ENCODE results near the gene DAAM1. TPM values are rescaled to one million over a fixed set of nuclear protein-coding genes. Genes with fewer than 3 reads are reported as not detected.

Gene DAAM1
- total RNA-seq, 1 experiment from 2014 or later, result 11.5 TPM

GRCh38 chr14:59371771-59372170, 183.3 kb downstream of the DAAM1 start:
- no peak for DNase-seq (ENCODE audit: low spot score)
- H3K4me3 ChIP-seq (ENCODE audit: low read depth, low read length, poor library complexity, severe bottlenecking), result no peak overlapping the region
- ChIA-PET CTCF (no interaction called here), POLR2A (ENCODE audit: low non-redundant PET) (no interaction called here)
- intact Hi-C loops (cut with micrococcal nuclease; ENCODE audit: unreplicated experiment), result no loop called here
- H3K27ac ChIP-seq (ENCODE audit: low read depth, low read length, poor library complexity, severe bottlenecking), result no peak overlapping the region
- H3K9me3 ChIP-seq (ENCODE audit: low read depth, low read length, poor library complexity, severe bottlenecking), result no peaks in the 10 kb centered on the region
- TF ChIP-seq CTCF (conservative IDR thresholded peaks at IDR 0.05; ENCODE audit: low read depth, low read length), result no peak
- H3K4me1 ChIP-seq (ENCODE audit: insufficient read depth, low read length, poor library complexity, severe bottlenecking), result no peaks in the 10 kb centered on the region
- no peaks in the 10 kb centered on the region for H3K27me3 ChIP-seq (replicated peaks; ENCODE audit: insufficient read depth, low read depth, low read length, poor library complexity)
- BruUV-seq (replicated peaks), result no TSS peak
- no peaks in the 10 kb centered on the region for H3K36me3 ChIP-seq (ENCODE audit: insufficient read depth, low read length, poor library complexity, severe bottlenecking)

DNA sequence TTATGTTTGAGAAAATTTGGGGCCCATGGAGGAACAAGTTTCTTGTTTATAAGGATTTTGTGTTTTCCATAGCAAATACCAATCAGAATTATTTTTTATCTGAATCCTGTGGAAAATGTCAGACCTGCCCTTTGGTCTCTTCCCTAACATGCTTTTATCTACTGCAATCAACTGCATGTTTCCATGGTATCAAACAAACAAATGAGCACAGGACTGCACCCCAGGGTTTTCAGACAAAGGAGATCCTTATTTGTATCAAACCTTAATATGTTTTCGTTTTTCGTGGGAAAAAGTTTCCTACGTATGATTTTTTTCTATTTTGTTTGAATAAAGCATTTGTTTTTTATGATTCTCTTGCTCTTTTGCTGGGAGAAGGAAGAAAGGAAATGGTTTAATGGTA, 185.6 kb downstream of the DAAM1 start:
- intact Hi-C loops (cut with micrococcal nuclease; ENCODE audit: unreplicated experiment), result no loop called here
- H3K27ac ChIP-seq (ENCODE audit: low read depth, low read length, poor library complexity, severe bottlenecking), result no peak overlapping the region
- H3K9me3 ChIP-seq (ENCODE audit: low read depth, low read length, poor library complexity, severe bottlenecking), result no peaks in the 10 kb centered on the region
- no peaks in the 10 kb centered on the region for H3K27me3 ChIP-seq (replicated peaks; ENCODE audit: insufficient read depth, low read depth, low read length, poor library complexity)
- H3K36me3 ChIP-seq (ENCODE audit: insufficient read depth, low read length, poor library complexity, severe bottlenecking), result no peaks in the 10 kb centered on the region
- POLR2A ChIA-PET (ENCODE audit: low non-redundant PET), result no interaction called here
- H3K4me1 ChIP-seq (ENCODE audit: insufficient read depth, low read length, poor library complexity, severe bottlenecking), result no peaks in the 10 kb centered on the region
- TF ChIP-seq EZH2 (IDR thresholded peaks at IDR 0.05; ENCODE audit: borderline replicate concordance, low read depth, low read length, poor library complexity, severe bottlenecking) (no peak), CTCF (conservative IDR thresholded peaks at IDR 0.05; ENCODE audit: low read depth, low read length) (no peak)
- BruUV-seq (replicated peaks), result no TSS peak
- DNase-seq (ENCODE audit: low spot score), result no peak
- no peak overlapping the region for H3K4me3 ChIP-seq (ENCODE audit: low read depth, low read length, poor library complexity, severe bottlenecking)
- CTCF ChIA-PET, result no interaction called here

DNA sequence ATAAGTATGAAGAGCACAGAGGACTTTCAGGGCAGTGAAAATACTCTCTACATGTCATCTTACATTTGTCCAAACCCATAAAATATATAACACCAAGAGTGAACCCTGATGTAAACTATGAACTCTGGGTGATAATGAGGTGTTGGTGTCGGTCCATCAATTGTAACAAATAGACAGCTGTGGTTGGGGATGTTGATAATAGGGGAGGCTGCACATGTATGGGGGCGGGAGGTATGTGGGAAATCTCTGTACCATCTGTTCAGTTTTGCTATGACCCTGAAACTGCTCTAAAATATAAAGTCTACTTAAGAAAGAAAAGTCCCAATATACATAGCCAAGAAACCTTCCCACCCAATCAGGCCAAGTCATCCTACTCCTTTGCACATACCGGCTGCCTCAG, 188.2 kb downstream of the DAAM1 start:
- intact Hi-C loops (cut with micrococcal nuclease; ENCODE audit: unreplicated experiment), result no loop called here
- H3K27ac ChIP-seq (ENCODE audit: low read depth, low read length, poor library complexity, severe bottlenecking), result no peak overlapping the region
- H3K4me1 ChIP-seq (ENCODE audit: insufficient read depth, low read length, poor library complexity, severe bottlenecking), result no peaks in the 10 kb centered on the region
- H3K4me3 ChIP-seq (ENCODE audit: low read depth, low read length, poor library complexity, severe bottlenecking), result no peak overlapping the region
- no peak for TF ChIP-seq CTCF (conservative IDR thresholded peaks at IDR 0.05; ENCODE audit: low read depth, low read length)
- TF ChIP-seq EZH2 (IDR thresholded peaks at IDR 0.05; ENCODE audit: borderline replicate concordance, low read depth, low read length, poor library complexity, severe bottlenecking), result no peak
- no peaks in the 10 kb centered on the region for H3K9me3 ChIP-seq (ENCODE audit: low read depth, low read length, poor library complexity, severe bottlenecking)
- H3K27me3 ChIP-seq (replicated peaks; ENCODE audit: insufficient read depth, low read depth, low read length, poor library complexity), result peaks cover 7% of the 10 kb centered on the region
- CTCF ChIA-PET, result no interaction called here
- no peaks in the 10 kb centered on the region for H3K36me3 ChIP-seq (ENCODE audit: insufficient read depth, low read length, poor library complexity, severe bottlenecking)
- no peak for DNase-seq (ENCODE audit: low spot score)
- BruUV-seq (replicated peaks), result no TSS peak
- POLR2A ChIA-PET (ENCODE audit: low non-redundant PET), result no interaction called here
